Measurements from ENCODE around the gene CENPV. TPM values are rescaled to one million over a fixed set of nuclear protein-coding genes. Genes with fewer than 3 reads are reported as not detected.
"Not testable (repeated sequence)": the region's sequence is repeated elsewhere in the genome, so short reads cannot be mapped to it uniquely, and the experiment has no call there.

The CENPV gene
- total RNA-seq: 12.7 TPM

GRCh38 chr17:16353317-16354174, at the start of gene CENPV:
CENPV (minus strand) TSS chr17:16353469; CDS start chr17:16353436, 33 bp downstream.
- H3K4me1 ChIP-seq (ENCODE audit: insufficient read depth, low read length): peaks cover 16% of the 10 kb centered on the region
- H3K4me3 ChIP-seq (ENCODE audit: low read length): peak within 1 kb of the TSS; percentile 48
- peaks cover 12% of the 10 kb centered on the region for H3K27me3 ChIP-seq (ENCODE audit: insufficient read depth, low read length)
- no peaks in the 10 kb centered on the region for H3K9me3 ChIP-seq (ENCODE audit: low read depth, low read length)

GRCh38 chr17:16398270-16399267, 45.3 kb upstream of the CENPV start:
- Histone ChIP-seq H3K9me3 (ENCODE audit: low read depth, low read length) (no peaks in the 10 kb centered on the region), H3K4me3 (ENCODE audit: low read length) (no peak overlapping the region), H3K4me1 (ENCODE audit: insufficient read depth, low read length) (peaks cover 4% of the 10 kb centered on the region), H3K27me3 (ENCODE audit: insufficient read depth, low read length) (no peaks in the 10 kb centered on the region)

- not testable (repeated sequence) for H3K9me3 ChIP-seq (ENCODE audit: low read depth, low read length)
These were observed 43.4 kb upstream of the CENPV start for GRCh38 chr17:16396693-16397092.

GRCh38 chr17:16395887-16396286, 42.6 kb upstream of the CENPV start:
- not testable (repeated sequence) for H3K9me3 ChIP-seq (ENCODE audit: low read depth, low read length); H3K27me3 ChIP-seq (ENCODE audit: insufficient read depth, low read length); H3K4me3 ChIP-seq (ENCODE audit: low read length); H3K4me1 ChIP-seq (ENCODE audit: insufficient read depth, low read length)

More at GRCh38 chr17:16396693-16397092, 43.4 kb upstream of the CENPV start:
- not testable (repeated sequence) for H3K27me3 ChIP-seq (ENCODE audit: insufficient read depth, low read length); H3K4me3 ChIP-seq (ENCODE audit: low read length); H3K4me1 ChIP-seq (ENCODE audit: insufficient read depth, low read length)

GRCh38 chr17:16392491-16392890, 39.2 kb upstream of the CENPV start:
- H3K4me3 ChIP-seq (ENCODE audit: low read length); H3K27me3 ChIP-seq (ENCODE audit: insufficient read depth, low read length); H3K4me1 ChIP-seq (ENCODE audit: insufficient read depth, low read length); H3K9me3 ChIP-seq (ENCODE audit: low read depth, low read length): not testable (repeated sequence)

- Histone ChIP-seq H3K4me1 (ENCODE audit: insufficient read depth, low read length) (peaks cover 11% of the 10 kb centered on the region), H3K4me3 (ENCODE audit: low read length) (no peak overlapping the region)
These were observed 38.2 kb upstream of the CENPV start for GRCh38 chr17:16391451-16391850.

GRCh38 chr17:16386126-16386507, 32.8 kb upstream of the CENPV start:
- H3K4me1 ChIP-seq (ENCODE audit: insufficient read depth, low read length): peaks cover 48% of the 10 kb centered on the region
- H3K4me3 ChIP-seq (ENCODE audit: low read length): peak overlapping the region; percentile 34
- not testable (repeated sequence) for H3K27me3 ChIP-seq (ENCODE audit: insufficient read depth, low read length); H3K9me3 ChIP-seq (ENCODE audit: low read depth, low read length)

More at GRCh38 chr17:16391451-16391850, 38.2 kb upstream of the CENPV start:
- H3K9me3 ChIP-seq (ENCODE audit: low read depth, low read length): no peaks in the 10 kb centered on the region
- H3K27me3 ChIP-seq (ENCODE audit: insufficient read depth, low read length): no peaks in the 10 kb centered on the region

- Histone ChIP-seq H3K4me3 (ENCODE audit: low read length) (no peak overlapping the region), H3K4me1 (ENCODE audit: insufficient read depth, low read length) (peaks cover 48% of the 10 kb centered on the region), H3K9me3 (ENCODE audit: low read depth, low read length) (no peaks in the 10 kb centered on the region), H3K27me3 (ENCODE audit: insufficient read depth, low read length) (no peaks in the 10 kb centered on the region)
These were observed 31.3 kb upstream of the CENPV start for GRCh38 chr17:16384557-16384956.

- no peaks in the 10 kb centered on the region for H3K27me3 ChIP-seq (ENCODE audit: insufficient read depth, low read length)
- no peaks in the 10 kb centered on the region for H3K9me3 ChIP-seq (ENCODE audit: low read depth, low read length)
- peaks cover 48% of the 10 kb centered on the region for H3K4me1 ChIP-seq (ENCODE audit: insufficient read depth, low read length)
- H3K4me3 ChIP-seq (ENCODE audit: low read length): no peak overlapping the region
These were observed 30.6 kb upstream of the CENPV start for GRCh38 chr17:16383772-16384287.

- Histone ChIP-seq H3K4me1 (ENCODE audit: insufficient read depth, low read length) (peaks cover 48% of the 10 kb centered on the region), H3K4me3 (ENCODE audit: low read length) (no peak overlapping the region), H3K9me3 (ENCODE audit: low read depth, low read length) (no peaks in the 10 kb centered on the region), H3K27me3 (ENCODE audit: insufficient read depth, low read length) (no peaks in the 10 kb centered on the region)
These were observed 29.9 kb upstream of the CENPV start for GRCh38 chr17:16383216-16383615.

- peaks cover 37% of the 10 kb centered on the region for H3K4me1 ChIP-seq (ENCODE audit: insufficient read depth, low read length)
- no peaks in the 10 kb centered on the region for H3K27me3 ChIP-seq (ENCODE audit: insufficient read depth, low read length)
- peak overlapping the region; percentile 71 for H3K4me3 ChIP-seq (ENCODE audit: low read length)
- no peaks in the 10 kb centered on the region for H3K9me3 ChIP-seq (ENCODE audit: low read depth, low read length)
These were observed 28.2 kb upstream of the CENPV start for GRCh38 chr17:16381496-16381820.

- H3K27me3 ChIP-seq (ENCODE audit: insufficient read depth, low read length): no peaks in the 10 kb centered on the region
- H3K9me3 ChIP-seq (ENCODE audit: low read depth, low read length): no peaks in the 10 kb centered on the region
- H3K4me1 ChIP-seq (ENCODE audit: insufficient read depth, low read length): peaks cover 31% of the 10 kb centered on the region
- H3K4me3 ChIP-seq (ENCODE audit: low read length): peak within 1 kb of the TSS; percentile 71
These were observed 27.6 kb upstream of the CENPV start, which contains the start of gene UBB for GRCh38 chr17:16380640-16381495. UBB (plus strand) TSS chr17:16381091; CDS start chr17:16381908, 817 bp downstream.

- Histone ChIP-seq H3K9me3 (ENCODE audit: low read depth, low read length) (no peaks in the 10 kb centered on the region), H3K27me3 (ENCODE audit: insufficient read depth, low read length) (no peaks in the 10 kb centered on the region), H3K4me3 (ENCODE audit: low read length) (no peak overlapping the region), H3K4me1 (ENCODE audit: insufficient read depth, low read length) (peaks cover 27% of the 10 kb centered on the region)
These were observed 26.4 kb upstream of the CENPV start for GRCh38 chr17:16379654-16380053.

GRCh38 chr17:16378636-16379282, 25.5 kb upstream of the CENPV start:
- Histone ChIP-seq H3K27me3 (ENCODE audit: insufficient read depth, low read length) (no peaks in the 10 kb centered on the region), H3K4me1 (ENCODE audit: insufficient read depth, low read length) (peaks cover 22% of the 10 kb centered on the region), H3K9me3 (ENCODE audit: low read depth, low read length) (no peaks in the 10 kb centered on the region)

More at GRCh38 chr17:16378636-16379282, 25.5 kb upstream of the CENPV start:
- no peak overlapping the region for H3K4me3 ChIP-seq (ENCODE audit: low read length)
